GM12872 (cell line): ENCODE measurements around the gene PLA1A.

Experiments used
- TF ChIP-seq, protein P1 (sequence below): IDR thresholded peaks from 3 replicates; pipeline ENCODE4 v1.5.1; 2011; ENCODE audit warnings: low read depth, mild to moderate bottlenecking, low read length, moderate library complexity; ENCODE audit not compliant: insufficient read depth

Gene PLA1A

DNA sequence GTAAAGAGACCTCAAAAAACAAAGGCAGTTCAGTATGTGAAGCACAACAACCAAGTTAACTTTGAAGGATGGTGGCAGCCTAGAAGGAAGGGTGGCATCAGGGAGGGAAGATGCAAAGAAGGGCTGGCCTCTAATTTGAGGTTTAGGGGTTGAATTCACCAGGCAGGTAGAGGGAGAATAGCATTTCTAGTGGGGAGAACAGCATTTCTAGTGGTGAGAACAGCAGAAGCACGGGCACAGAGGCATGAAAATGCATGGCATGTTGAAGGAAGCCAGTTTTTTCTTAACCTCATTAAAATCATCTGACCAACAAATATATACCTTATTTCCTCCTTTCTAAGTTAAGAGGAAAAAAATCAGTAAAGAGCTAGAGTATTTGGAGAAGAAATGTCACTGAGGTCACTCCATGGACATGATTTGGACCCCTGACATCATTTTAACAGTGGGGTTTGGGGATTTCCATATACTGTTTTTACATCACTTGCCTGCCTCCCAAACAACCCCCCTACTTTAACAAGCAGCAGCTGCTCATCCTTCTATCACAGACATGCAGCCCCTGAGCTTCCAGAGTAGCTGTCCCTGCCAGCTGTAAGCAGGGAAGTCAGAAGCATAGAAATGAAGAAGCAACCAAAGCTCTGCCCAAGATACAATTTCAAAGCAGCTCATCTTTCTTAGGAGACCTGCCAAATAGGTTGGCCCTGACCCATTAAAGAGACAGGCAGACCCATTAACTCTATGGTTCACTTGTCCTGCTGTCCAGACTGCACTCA, 65.1 kb downstream of the PLA1A start:
- TF ChIP-seq, protein P1, sequence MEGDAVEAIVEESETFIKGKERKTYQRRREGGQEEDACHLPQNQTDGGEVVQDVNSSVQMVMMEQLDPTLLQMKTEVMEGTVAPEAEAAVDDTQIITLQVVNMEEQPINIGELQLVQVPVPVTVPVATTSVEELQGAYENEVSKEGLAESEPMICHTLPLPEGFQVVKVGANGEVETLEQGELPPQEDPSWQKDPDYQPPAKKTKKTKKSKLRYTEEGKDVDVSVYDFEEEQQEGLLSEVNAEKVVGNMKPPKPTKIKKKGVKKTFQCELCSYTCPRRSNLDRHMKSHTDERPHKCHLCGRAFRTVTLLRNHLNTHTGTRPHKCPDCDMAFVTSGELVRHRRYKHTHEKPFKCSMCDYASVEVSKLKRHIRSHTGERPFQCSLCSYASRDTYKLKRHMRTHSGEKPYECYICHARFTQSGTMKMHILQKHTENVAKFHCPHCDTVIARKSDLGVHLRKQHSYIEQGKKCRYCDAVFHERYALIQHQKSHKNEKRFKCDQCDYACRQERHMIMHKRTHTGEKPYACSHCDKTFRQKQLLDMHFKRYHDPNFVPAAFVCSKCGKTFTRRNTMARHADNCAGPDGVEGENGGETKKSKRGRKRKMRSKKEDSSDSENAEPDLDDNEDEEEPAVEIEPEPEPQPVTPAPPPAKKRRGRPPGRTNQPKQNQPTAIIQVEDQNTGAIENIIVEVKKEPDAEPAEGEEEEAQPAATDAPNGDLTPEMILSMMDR = peak; percentile 34

DNA sequence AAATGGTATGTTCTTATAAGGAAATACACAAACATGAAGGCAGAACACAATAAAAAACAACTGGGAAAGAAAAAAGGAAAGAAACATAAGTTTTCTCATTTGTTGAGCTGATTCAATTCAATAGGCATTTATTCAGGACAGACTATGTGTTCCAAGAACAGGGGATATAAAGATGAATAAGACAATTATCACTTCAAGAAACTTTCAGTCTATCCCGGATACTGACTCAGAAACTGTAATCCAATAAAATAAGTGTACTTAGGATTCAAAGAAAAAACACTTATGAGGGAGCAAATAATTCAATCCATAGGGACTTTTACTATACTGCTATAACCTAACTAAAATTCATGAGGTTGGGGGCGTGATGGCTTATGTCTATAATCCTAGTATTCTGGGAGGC, 66.2 kb downstream of the PLA1A start:
- TF ChIP-seq, protein P1 = no peak

DNA sequence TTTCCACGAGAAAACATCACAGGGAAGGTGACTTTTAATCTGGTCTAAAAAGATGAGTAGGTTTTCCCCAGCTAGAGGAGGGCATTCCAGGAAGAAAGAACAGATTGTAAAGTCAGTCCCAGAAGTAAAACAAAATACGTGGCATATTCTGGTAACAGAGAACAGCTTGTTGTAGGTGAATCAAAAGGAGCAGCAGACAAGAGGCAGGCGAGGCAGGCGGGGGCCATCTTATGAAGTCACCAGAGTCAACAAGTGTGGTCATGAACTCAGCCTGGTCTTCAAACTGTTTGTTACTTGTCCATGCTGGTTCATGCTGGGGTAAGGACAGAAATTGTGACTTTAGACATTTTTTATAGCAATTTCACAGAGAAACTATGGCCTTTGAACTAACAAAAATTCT, 66.7 kb downstream of the PLA1A start:
- TF ChIP-seq, protein P1 = no peak

DNA sequence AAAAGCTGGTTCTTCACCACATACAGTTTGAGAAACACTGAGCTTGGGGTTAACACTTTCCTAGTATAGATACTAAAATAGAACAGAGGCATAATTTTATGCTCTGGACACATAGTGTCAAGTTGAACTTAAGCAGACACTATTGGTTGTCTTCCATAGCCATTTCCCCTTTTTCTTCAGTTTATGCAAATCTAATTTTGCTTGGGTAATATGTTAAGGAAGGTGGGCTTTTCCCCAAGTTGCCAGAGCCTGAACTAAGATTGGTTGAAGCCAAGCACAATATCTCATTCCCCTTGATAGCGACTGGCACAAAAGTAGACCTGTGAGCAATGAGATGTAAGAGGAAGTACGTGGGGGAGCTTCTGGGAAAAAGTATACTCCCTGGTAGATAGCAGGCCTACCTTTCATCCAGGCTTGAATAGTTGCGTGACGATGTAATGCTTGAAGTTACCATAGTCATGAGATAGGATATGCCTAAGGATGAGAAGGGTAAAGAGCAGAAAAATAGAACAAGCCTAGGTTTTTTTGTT, 67.2 kb downstream of the PLA1A start:
- TF ChIP-seq, protein P1 = no peak

DNA sequence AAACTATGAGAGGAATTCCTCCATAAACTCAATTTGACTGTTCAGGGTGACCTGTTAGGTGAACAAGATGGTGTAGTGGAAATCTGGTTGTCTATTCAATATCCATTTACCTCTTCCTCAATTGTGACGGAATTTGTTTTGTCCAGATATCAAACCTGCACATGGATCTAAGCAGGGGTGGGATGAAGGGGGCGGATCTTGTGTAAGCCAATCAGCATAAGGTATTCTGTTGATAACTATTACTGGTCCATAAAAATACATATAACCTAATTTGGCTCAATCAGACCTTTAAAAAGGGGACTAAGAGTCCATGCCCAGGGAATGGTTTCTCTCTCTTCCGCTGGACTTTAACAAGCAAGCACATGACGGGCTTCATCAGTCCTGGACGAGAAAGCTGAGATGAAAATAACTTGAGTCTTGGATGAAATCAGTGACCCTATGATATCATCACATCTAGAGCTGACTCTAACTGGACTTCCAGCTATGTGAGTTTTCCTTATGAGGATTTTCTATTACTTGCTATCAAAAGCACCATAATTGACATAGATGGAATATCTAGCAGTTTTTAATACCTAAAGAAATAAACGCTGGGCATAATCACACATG, 68.4 kb downstream of the PLA1A start:
- TF ChIP-seq, protein P1 = no peak

DNA sequence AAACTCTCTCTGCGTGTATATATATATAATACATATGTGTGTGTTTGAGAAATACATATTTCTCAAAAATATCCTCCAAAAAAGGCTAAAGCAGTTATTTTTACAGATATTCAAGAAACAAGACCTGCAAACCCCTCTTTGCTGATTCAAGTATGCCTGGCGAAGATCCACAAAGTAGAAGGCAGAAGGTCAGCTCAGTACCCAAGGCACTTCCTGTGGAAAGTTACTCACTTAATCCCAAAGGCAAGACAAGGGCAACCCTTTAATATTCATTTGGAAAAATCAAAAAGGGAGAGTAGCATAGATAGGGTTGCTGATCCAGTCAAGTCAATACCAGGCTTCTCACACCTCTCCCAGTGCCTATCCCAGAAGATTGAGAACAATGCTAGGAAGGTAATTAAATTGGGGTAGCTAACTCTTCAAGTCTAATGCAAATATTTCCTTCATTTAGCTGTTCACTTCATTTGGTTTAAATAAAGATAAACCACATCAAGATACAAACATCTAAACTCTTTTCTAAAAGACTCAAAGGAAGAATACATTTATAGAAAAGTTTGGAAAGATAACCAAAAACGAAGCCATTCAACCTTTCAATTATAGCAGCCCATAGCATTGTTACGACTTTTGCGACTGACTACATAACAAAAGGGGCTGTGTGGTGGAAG, 72.4 kb downstream of the PLA1A start:
- TF ChIP-seq, protein P1 = no peak

DNA sequence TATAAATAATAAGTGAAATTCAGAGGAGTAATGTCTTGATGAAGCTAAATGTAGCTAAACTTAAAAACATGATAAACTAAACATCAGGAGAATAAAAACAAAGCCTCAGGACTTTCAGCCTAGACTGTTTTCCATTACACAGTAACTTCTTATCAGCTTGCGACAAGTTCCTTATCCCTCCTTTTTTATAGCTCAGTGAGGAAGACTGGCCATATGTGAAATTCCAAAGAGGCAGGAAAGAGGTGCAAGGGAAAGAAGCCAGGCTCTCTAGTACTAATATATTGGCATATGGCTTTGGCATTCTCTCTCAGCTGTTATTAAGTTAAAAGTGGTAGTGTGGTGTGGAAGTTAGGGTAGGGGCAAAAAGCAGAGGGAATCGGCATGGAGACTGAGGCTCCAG, 75.1 kb downstream of the PLA1A start:
- TF ChIP-seq, protein P1 = no peak
